Endometrial microvascular endothelial cells (primary cell): Measurements from ENCODE around the gene AHDC1. TPM values are rescaled to one million over a fixed set of nuclear protein-coding genes. Genes with fewer than 3 reads are reported as not detected.
"Not testable (repeated sequence)": the region's sequence is repeated elsewhere in the genome, so short reads cannot be mapped to it uniquely, and the experiment has no call there.

Experiments used
- in situ Hi-C: cut with HindIII; loops from 2 replicates; pipeline ENCODE4 v1.10.0; 2017; ENCODE audit warnings: low sequenced_read_pairs, low pct_unique_long_range_greater_than_20kb; ENCODE audit errors: inconsistent ontology term
- total RNA-seq: library from RNA; depleted of rRNA; stranded (reverse); fragments of >200 nt; gene quantifications from one replicate; pipeline ENCODE4 v1.2.3, GENCODE V29; 2015; ENCODE audit errors: inconsistent ontology term

The AHDC1 gene
- total RNA-seq, 1 donor from 2014 or later = 3.0 TPM

- in situ Hi-C loops = no loop called here
Observed at GRCh38 chr1:27634985-27635367, 31.0 kb upstream of the AHDC1 start, which contains the start of gene FGR. Gene FGR, minus strand, starts transcription at chr1:27635185. Its CDS starts 11,269 bp downstream, at chr1:27623916.

- in situ Hi-C loops = no loop called here
Observed at GRCh38 chr1:27634177-27634984, 30.4 kb upstream of the AHDC1 start.

- in situ Hi-C loops = no loop called here
Observed at GRCh38 chr1:27633640-27634176, 29.8 kb upstream of the AHDC1 start.

- in situ Hi-C loops = no loop called here
Observed at GRCh38 chr1:27633298-27633610, 29.3 kb upstream of the AHDC1 start.

GRCh38 chr1:27632387-27633297 lies 28.7 kb upstream of the AHDC1 start:
- in situ Hi-C loops = no loop called here

- in situ Hi-C loops = no loop called here
Observed at GRCh38 chr1:27630859-27631491, 27.0 kb upstream of the AHDC1 start.

GRCh38 chr1:27628712-27629111 lies 24.8 kb upstream of the AHDC1 start:
- in situ Hi-C loops = no loop called here

GRCh38 chr1:27627733-27628132 lies 23.8 kb upstream of the AHDC1 start:
- in situ Hi-C loops = not testable (repeated sequence)

- in situ Hi-C loops = no loop called here
Observed at GRCh38 chr1:27627061-27627460, 23.1 kb upstream of the AHDC1 start.

GRCh38 chr1:27626031-27626935 lies 22.3 kb upstream of the AHDC1 start:
- in situ Hi-C loops = no loop called here

- in situ Hi-C loops = no loop called here
Observed at GRCh38 chr1:27624467-27625178, 20.7 kb upstream of the AHDC1 start.

GRCh38 chr1:27623327-27624212 lies 19.6 kb upstream of the AHDC1 start:
- in situ Hi-C loops = no loop called here

- in situ Hi-C loops = no loop called here
Observed at GRCh38 chr1:27622828-27623227, 18.9 kb upstream of the AHDC1 start.

GRCh38 chr1:27621051-27621920 lies 17.3 kb upstream of the AHDC1 start:
- in situ Hi-C loops = no loop called here

GRCh38 chr1:27619782-27620438 lies 16.0 kb upstream of the AHDC1 start:
- in situ Hi-C loops = not testable (repeated sequence)
